AML-193 (cell line): ENCODE measurements around the gene TNFAIP8.

Experiments used
- DNase-seq, 2 experiments: peaks; one replicate each; lab custom pipeline; 2025; lab: John Stamatoyannopoulos, UW

The TNFAIP8 gene

GRCh38 chr5:119355685-119356611, at the start of gene TNFAIP8:
TNFAIP8 (plus strand) TSS chr5:119356019; CDS start chr5:119356091, 72 bp downstream.
- DNase-seq, result no peak

GRCh38 chr5:119307170-119307569, 48.6 kb upstream of the TNFAIP8 start:
- DNase-seq, result no peak

- DNase-seq, result no peak
These were observed 46.5 kb upstream of the TNFAIP8 start for GRCh38 chr5:119309326-119309725.

GRCh38 chr5:119311688-119312087, 44.1 kb upstream of the TNFAIP8 start:
- DNase-seq, result no peak

- DNase-seq, result no peak
These were observed 43.4 kb upstream of the TNFAIP8 start for GRCh38 chr5:119312403-119312802.

- DNase-seq, result no peak
These were observed 42.6 kb upstream of the TNFAIP8 start for GRCh38 chr5:119313197-119313596.

GRCh38 chr5:119313658-119314605, 41.9 kb upstream of the TNFAIP8 start:
- DNase-seq, result no peak

GRCh38 chr5:119315516-119315949, 40.3 kb upstream of the TNFAIP8 start:
- no peak for DNase-seq

- DNase-seq, result no peak
These were observed 39.7 kb upstream of the TNFAIP8 start for GRCh38 chr5:119316086-119316485.

GRCh38 chr5:119316906-119317305, 38.9 kb upstream of the TNFAIP8 start:
- DNase-seq, result no peak

GRCh38 chr5:119318256-119318894, 37.4 kb upstream of the TNFAIP8 start:
- no peak for DNase-seq

GRCh38 chr5:119319401-119319800, 36.4 kb upstream of the TNFAIP8 start:
- DNase-seq, result no peak

GRCh38 chr5:119319890-119320289, 35.9 kb upstream of the TNFAIP8 start:
- DNase-seq, result no peak

GRCh38 chr5:119321569-119322311, 34.1 kb upstream of the TNFAIP8 start:
- DNase-seq, result no peak

- no peak for DNase-seq
These were observed 33.4 kb upstream of the TNFAIP8 start for GRCh38 chr5:119322312-119322947.

GRCh38 chr5:119322948-119323537, 32.8 kb upstream of the TNFAIP8 start:
- no peak for DNase-seq

GRCh38 chr5:119323601-119324000, 32.2 kb upstream of the TNFAIP8 start:
- DNase-seq, result no peak

- DNase-seq, result no peak
These were observed 31.0 kb upstream of the TNFAIP8 start for GRCh38 chr5:119324842-119325241.

GRCh38 chr5:119327018-119327417, 28.8 kb upstream of the TNFAIP8 start:
- DNase-seq, result no peak
